Fibroblast of upper back skin (primary cell): ENCODE data around the gene IL17C.
A peak's percentile ranks its signal among the peaks of the same experiment; 100 is the strongest.

Experiments used
- DNase-seq: peaks from one replicate; pipeline ENCODE4 v3.0.0-alpha.2; 2013

Gene IL17C

GRCh38 chr16:88610909-88611812, 27.2 kb upstream of the IL17C start:
- no peak for DNase-seq

- no peak for DNase-seq
Observed at GRCh38 chr16:88613293-88613692, 25.1 kb upstream of the IL17C start.

DNA sequence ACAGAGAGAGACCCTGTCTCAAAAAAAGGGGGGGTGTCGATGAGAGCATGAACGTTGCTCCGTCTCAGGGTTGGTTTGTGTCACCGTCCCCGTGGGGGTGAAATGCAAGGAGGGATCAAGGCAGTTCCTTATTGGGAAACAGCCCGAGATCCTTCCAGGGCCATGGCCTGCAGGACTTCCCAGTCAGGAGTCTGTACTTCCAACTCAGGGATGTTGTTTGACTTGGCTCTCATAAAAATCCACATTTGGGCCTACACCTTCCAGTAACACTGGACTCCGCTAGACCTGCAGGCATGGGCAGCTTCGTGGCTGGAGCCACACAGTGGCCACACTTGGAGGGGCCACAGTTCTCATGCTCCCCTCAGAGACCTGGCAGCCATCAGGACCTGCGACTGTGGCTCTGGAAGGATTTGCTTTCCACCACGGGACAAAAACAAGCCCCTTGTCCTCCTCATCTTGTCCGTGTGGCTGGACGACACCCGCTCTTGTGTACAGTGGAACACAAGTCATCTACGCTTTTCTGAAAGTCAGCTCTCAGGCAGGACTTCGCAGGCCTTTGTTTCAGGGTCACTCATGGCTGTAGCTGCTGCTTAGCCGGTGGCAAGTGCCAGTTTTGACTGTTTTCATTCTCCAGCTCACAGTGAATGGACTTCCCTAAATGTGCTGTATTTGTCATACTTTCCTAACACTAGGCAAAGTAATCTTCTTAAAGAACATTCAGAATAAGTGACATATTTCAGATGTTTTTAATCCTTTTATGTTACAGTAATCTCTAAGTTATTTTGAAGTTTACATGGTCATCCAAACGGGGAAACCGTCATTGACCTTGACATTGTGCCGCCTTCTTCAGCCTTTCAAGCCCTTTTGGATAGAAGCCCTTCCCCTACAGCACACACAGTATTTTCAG, 24.2 kb upstream of the IL17C start:
- no peak for DNase-seq

DNA sequence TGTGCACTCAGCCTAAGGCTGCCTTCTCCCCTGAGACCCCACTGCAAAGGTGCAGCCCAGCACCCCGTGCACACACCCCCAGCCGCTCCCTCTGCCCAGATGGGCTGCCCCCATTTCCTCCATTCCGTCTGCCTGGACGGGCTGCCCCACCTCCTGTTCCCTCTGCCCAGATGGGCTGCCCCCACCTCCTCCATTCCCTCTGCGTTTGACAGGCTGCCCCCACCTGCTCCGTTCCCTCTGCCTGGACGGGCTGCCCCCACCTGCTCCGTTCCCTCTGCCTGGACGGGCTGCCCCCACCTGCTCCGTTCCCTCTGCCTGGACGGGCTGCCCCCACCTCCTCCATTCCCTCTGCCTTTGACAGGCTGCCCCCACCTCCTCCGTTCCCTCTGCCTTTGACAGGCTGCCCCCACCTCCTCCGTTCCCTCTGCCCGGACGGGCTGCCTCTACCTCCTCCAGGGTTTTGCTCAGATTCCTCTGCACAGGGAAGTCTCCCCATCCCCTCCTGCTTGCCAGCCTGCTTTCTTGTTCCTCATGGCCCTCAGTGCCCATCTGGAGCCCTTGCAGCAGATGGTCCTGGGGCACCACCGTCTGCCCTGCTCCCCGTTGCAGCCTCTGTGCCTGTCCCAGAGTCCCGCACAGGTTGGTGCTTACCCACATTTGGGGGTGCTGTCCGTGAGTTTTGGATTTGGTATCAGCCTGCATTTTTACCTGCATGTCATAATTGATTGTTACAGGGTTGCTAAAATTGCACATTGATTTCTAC, 23.4 kb upstream of the IL17C start:
- no peak for DNase-seq

DNA sequence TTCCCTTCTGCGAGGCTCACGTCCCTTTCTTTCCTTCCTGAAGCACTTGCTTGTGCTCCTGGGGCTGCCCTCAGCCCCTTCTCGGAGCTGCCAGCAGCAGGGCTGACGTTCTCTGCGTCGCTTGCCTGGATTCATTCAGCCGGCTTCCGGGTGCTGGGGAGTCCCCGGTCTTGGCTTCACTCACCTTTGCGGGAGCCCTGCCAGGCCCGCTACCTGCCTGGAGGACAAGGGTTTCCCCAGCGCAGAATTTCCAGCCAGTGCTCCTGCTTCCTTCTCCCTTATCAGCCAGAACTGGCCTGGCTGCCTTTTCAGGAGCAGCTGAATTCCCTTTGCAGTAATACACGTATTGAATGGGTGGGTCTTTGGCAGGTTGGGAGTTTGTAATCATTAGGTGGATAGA, 22.1 kb upstream of the IL17C start:
- no peak for DNase-seq

DNA sequence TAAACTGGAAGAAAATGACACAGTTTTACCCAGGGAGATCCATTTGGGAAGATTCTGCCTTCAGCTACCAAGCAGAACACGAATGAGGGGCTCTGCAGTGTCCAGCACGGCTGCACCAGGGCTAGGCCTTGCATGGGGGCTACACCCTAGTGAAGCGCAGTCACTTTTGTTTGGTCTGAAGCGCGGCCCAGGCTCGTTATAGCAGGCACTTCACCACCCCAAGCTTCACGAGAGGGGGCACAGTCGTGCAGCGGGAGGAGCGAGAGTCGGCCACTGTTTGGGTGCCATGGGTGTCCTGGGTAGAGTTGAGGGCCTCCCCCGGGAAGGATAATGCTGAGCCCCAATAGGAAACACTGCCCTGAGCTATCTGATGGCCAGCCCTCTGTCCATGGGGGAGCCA, 21.6 kb upstream of the IL17C start:
- no peak for DNase-seq

DNA sequence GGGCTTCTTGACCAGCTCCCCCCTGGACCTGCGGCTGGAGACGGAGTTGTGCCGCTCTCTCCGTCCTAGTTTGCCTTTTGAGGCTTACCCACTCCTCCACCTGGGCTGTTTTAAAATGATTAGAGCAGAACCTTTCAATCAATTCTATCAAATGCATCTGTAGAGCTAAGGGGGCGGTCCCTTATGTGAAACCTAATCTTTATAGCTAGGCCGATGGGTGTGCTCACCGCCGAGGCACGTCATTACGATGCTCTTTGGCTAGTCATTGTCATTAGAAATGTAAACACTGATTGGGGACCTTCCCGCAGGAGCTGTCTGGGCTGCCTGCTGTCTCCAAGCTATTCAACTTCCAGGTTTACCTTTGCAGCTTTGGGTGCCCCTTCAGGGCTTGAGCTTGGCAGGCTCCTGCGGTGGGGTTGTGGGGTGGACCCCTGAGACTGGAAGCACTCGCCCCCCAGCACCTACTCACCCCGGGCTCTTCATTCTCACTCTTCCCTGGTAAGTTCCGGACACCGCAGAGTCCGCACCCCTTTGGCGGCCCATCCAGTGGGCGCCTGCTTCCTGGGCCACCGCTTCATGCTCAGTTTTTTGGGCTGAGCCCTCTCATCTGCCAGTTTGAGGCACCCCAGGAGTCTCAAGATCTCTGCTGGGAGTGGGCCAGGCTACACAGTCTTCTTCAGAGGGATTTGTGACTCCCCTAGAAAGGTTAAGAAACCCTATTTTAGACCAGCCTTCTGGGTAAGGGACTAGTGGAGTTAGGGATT, 20.9 kb upstream of the IL17C start:
- no peak for DNase-seq

DNA sequence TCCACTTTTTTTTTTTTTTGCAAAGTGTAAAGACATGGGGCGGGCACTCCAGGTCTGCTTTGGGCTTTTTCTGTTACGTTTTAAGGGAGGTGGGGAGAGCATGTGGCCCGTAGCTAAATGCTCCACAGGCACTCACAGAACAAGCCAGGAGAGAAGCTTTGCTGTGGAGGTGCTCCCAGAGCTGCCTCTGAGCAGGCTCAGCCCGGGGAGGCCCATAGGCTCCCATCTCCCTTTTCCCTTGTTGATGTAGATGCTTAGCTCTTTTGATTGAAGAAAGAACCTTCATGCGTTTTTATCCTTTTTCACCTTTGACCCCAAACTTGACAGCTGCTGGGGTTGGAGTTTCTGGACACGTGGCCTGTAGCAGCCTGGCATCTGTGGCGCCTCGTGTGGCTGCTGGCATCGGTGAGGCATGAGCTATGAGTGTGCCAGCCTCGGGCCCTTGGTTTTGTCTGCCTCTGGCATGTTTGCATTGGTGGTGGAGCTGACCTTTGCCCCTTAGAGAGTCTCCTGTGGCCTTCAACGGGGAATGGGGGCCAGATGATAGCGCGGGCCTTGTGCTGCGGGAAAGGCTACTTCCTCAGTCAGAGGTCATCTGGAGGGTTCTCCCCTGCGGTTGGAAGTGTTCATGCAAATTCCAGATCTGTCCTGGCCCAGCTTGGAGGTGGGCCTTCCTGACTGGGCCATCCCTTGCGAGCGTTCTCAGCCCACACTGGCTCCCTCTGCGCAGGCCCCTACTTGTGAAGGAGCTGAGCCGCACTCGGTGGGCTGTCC, 20.0 kb upstream of the IL17C start:
- DNase-seq, result no peak

DNA sequence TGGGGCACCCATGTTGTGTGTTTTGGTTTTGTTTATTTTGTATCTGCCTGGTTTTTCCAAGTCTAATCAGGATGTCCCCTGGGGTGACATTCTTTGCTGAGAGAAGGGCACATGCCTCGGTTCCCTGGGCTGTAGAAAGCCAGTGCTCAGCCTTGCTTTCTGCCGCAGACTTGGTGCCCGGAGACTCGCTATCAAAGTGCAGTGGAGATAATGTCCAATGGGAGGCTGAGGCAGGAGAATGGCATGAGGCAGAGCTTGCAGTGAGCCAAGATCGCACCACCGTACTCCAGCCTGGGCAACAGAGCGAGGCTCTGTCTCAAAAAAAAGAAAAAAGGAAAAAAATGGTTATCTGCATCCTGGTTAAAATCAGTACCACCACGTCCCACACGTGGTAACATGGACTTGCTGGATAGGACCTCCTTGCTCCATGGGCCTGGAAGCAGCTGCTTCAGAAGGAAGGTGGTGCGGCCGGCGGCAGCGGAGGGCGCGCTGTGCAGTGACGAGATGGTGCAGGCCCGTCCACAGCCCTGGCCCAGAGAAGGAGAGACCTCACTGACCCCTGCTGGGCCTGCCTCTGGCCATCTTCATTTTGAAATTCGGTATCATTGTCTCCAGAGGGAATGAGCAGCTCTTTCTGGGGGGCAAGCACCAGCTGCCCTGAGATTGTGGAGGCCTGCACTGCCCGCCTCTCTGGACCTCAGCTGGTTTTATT, 19.3 kb upstream of the IL17C start:
- DNase-seq, result no peak

DNA sequence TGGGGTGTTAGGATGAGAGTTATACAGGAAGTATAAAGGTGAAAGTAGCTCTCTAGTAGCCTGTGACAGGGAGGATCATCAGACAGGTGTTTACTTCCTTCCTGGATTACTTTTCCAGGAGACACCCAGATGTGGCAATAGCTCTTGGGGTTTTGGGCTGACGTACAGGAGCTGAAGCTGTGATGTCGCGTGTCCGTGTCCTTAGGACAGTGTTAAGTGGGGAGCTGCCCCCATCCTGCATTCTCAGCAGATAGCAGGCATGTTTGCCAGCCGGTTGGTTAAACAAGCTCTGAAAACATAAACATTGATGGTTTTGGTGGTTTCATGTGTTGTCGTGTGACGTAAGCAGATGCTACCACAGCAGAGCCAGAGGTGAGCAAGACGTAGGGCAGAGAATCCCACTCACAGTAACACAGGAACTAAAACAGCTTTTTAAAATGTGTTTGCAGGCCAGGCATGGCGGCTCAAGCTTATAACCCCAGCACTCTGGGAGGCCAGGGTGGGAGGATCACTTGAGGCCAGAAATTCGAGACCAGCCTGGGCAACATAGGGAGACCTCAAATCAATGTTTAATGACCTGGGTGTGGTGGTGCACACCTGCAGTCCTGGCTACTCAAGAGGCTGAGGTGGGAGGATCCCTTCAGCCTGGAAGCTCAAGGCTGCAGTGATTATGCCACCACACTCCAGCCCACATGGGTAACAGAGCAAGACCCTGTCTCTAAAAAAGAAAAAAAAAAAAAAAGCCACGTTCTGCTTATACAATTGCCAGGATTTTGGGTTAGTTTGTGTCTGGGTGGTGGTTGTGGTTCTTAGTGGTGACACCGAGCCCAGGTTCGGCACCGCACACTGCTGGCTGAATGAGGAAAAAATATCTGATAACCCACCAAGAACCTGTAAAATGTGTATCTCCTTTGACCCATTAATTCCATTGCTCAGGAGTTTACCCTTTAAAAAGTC, 18.2 kb upstream of the IL17C start:
- DNase-seq, result no peak

DNA sequence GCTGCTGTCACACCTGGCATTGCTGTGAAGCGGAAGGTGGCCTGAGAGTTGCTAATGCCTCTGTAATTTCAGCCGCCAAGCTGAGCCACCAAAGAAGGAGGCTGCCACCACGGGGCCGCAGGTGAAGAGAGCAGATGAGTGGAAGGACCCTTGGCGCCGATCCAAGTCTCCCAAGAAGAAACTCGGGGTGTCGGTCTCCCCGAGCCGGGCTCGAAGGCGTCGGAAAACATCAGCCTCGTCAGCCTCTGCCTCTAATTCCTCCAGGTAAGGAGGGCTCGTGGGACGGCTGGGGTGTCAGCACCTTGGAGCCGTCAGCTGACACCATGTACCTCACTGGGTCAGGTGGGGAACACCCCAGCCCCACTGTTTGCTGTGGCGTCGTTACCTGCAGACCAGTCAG, 16.2 kb upstream of the IL17C start:
- DNase-seq, result no peak

DNA sequence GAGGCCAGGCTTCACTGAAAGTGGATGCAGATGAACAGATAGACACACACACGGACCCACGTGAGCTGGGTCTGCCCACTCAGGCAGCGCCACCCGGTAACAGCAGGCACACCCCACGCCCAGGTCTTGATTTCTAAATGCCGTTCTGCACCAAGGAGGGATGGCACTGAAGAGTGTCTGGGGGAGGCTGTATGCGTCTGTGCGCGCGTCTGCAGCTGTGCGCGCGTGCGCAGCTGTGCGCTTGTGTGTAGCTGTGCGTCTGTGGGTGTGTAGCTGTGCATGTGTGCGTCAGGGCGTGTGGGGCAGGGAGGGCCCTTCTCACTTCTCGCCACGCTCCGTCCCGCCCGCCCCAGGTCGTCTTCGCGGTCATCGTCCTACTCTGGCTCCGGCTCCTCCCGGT, 15.5 kb upstream of the IL17C start:
- DNase-seq, result no peak

DNA sequence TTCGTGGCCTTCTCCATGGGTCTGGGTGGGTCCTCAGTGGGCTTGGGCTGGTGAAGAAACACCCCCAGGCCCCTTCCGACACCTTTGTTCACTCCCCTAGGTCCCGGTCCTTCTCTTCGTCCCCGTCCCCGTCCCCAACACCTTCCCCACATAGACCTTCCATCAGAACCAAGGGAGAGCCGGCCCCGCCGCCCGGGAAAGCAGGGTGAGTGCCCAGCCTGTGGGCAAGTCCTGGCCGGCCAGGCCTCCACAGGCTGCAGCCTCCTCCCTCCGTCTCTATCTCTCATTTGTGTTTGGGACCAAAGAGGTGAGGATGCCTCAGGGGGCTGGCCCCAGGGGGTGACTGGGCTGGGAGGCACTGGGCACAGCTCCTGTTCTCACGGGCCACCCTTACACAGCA, 14.5 kb upstream of the IL17C start:
- DNase-seq, result no peak

DNA sequence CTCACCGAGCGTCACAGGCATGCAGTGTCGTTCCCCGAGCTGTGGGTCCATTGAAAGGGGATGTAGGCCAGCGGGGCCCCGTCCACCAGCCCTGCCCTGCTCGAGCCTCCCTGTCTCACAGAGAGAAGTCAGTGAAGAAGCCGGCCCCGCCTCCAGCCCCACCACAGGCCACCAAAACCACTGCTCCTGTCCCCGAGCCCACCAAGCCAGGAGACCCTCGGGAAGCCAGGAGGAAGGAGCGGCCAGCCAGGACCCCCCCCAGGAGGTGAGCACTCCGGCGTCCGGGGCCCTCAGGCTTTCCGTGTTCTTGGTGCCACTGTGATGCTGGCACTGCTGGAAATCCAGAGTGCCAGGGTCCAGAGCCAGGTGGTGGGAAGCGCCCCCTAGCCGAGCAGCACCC, 13.9 kb upstream of the IL17C start:
- no peak for DNase-seq

GRCh38 chr16:88624977-88625576, 13.3 kb upstream of the IL17C start:
- DNase-seq, result no peak

DNA sequence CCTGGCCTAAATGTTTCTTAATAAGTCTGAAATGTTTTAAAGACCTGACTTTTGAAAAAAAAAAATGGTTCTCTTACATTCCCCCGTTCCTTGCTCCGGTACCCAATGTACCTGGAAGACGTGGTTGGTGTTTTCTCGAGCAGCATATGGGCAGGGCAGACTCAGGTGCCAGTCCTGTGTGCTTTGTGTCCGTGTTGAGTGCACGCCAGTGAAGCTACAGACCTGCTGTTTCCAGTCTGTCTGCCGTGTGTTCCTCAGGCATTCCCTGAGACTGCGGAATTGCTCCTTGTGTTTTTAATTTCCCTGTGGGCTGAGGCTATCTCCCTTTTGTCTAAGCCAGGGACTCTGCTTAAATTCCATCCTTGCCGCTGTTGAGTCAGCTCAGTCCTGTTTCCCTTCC, 11.7 kb upstream of the IL17C start:
- DNase-seq, result peak; percentile 25

GRCh38 chr16:88627531-88628411, 10.6 kb upstream of the IL17C start:
- DNase-seq, result no peak

- DNase-seq, result peak; percentile 28
Observed at GRCh38 chr16:88628512-88628974, 9.8 kb upstream of the IL17C start.
